WERI-Rb-1 (cell line): ENCODE data around the gene CARNS1.
A peak's percentile ranks its signal among the peaks of the same experiment; 100 is the strongest.

ENCODE experiments used
- DNase-seq: peaks from one replicate; pipeline ENCODE4 v3.0.0-alpha.2; 2020
- H3K27ac ChIP-seq: fragments of 250-450 bp; sonication (Bioruptor Pico); 2 replicates; pipeline ENCODE4 v1.5.1; 2020; ENCODE audit warnings: mild to moderate bottlenecking, moderate library complexity
- H3K27me3 ChIP-seq: fragments of 250-450 bp; sonication (Bioruptor Pico); 2 replicates; pipeline ENCODE4 v1.5.1; 2021; ENCODE audit warnings: mild to moderate bottlenecking, low read depth, moderate library complexity; ENCODE audit not compliant: insufficient read depth, severe bottlenecking
- H3K36me3 ChIP-seq: fragments of 250-450 bp; sonication (Bioruptor Pico); 2 replicates; pipeline ENCODE4 v1.5.1; 2020; ENCODE audit warnings: mild to moderate bottlenecking, moderate library complexity
- H3K4me3 ChIP-seq: 2 replicates; pipeline ENCODE4 v1.5.1; 2011; ENCODE audit warnings: low read depth, mild to moderate bottlenecking, control low read depth, low read length
- H3K9me3 ChIP-seq: fragments of 250-450 bp; sonication (Bioruptor Pico); 2 replicates; pipeline ENCODE4 v1.5.1; 2021; ENCODE audit warnings: mild to moderate bottlenecking, moderate library complexity; ENCODE audit not compliant: severe bottlenecking
- CTCF ChIP-seq: IDR thresholded peaks from 2 replicates; pipeline ENCODE4 v1.5.1; 2011; ENCODE audit warnings: low read depth, mild to moderate bottlenecking, control low read depth, inconsistent platforms, low read length

CARNS1 gene

DNA sequence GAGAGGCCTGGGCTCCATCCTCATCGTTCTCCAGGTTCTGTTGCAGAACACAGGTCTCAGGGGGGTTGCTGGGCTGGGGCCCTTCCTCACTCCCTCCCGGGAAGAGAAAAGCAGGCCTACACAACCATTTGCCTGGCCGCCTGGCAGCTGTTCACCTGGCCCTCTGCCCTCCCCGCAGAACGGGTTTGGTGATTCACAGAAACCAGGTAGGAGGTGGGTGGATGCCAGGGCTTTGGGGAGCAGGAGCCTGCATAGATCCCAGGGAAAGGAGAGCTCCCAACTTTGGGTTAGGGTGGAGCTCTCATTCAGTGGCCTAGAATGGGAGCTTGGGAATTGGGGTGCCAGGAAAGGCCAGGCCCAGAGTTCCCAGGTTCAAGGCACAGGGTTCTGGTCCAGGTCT, 52.6 kb downstream of the CARNS1 start:
- H3K9me3 ChIP-seq: no peaks in the 10 kb centered on the region
- H3K27me3 ChIP-seq: no peaks in the 10 kb centered on the region
- peak overlapping the region; percentile 73 for H3K4me3 ChIP-seq
- H3K27ac ChIP-seq: no peak overlapping the region
- TF ChIP-seq CTCF: no peak
- no peak for DNase-seq
- H3K36me3 ChIP-seq: no peaks in the 10 kb centered on the region

- no peak for DNase-seq
- H3K9me3 ChIP-seq: no peaks in the 10 kb centered on the region
- H3K27ac ChIP-seq: peak overlapping the region; percentile 75
- TF ChIP-seq CTCF: no peak
- H3K36me3 ChIP-seq: no peaks in the 10 kb centered on the region
- peak overlapping the region; percentile 73 for H3K4me3 ChIP-seq
- no peaks in the 10 kb centered on the region for H3K27me3 ChIP-seq
These were observed 52.9 kb downstream of the CARNS1 start for GRCh38 chr11:67468456-67468758.

- DNase-seq: peak; percentile 93
- H3K27me3 ChIP-seq: no peaks in the 10 kb centered on the region
- TF ChIP-seq CTCF: peak; percentile 78
- H3K36me3 ChIP-seq: no peaks in the 10 kb centered on the region
- H3K4me3 ChIP-seq: peak within 1 kb of the TSS; percentile 73
- H3K27ac ChIP-seq: peak within 1 kb of the TSS; percentile 75
- H3K9me3 ChIP-seq: no peaks in the 10 kb centered on the region
These were observed 53.5 kb downstream of the CARNS1 start, which contains the start of gene TMEM134 for GRCh38 chr11:67468759-67469507. TMEM134 (minus strand) TSS chr11:67469251; CDS start chr11:67469192, 59 bp downstream.

GRCh38 chr11:67469508-67469811, 54.0 kb downstream of the CARNS1 start:
- peak overlapping the region; percentile 67 for H3K27ac ChIP-seq
- H3K9me3 ChIP-seq: no peaks in the 10 kb centered on the region
- DNase-seq: no peak
- TF ChIP-seq CTCF: no peak
- H3K4me3 ChIP-seq: peak overlapping the region; percentile 49
- H3K27me3 ChIP-seq: no peaks in the 10 kb centered on the region
- H3K36me3 ChIP-seq: no peaks in the 10 kb centered on the region

DNA sequence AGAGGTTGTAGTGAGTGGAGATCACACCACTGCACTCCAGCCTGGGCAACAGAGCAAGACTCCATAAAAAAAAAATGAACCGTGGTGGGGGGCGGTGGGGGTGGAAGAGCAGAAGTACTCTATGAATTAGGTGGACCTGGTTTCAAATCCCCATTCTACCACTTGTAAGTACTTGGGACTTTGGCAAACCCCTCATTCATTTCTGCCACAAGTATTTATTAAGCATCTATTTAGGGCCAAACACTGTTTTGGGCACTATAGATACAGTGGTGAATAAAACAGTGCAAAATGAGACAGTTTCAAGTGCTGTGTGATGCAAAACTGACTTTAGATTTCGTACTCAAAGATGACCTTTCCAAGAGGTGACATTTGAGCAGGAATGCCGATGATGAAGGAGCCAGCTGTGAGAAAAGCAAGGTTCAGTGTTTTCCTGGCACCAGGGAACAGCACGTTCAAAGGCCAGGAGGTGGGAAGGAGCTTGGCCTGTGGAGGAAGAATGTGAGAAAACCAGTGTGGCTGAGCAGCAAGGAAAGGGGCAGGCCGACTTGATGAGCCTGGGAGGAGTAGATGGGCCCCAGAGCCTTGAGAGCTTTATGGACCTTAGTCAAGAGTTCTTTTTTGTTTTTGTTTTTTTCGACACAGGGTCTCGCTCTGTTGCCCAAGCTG, 55.0 kb downstream of the CARNS1 start:
- Histone ChIP-seq H3K27me3 (no peaks in the 10 kb centered on the region), H3K27ac (no peak overlapping the region), H3K4me3 (no peak overlapping the region), H3K9me3 (no peaks in the 10 kb centered on the region), H3K36me3 (no peaks in the 10 kb centered on the region)
- no peak for TF ChIP-seq CTCF
- DNase-seq: no peak
